Parathyroid adenoma (tissue), 2 donors: ENCODE data around the gene PIAS1.
"Not testable (repeated sequence)": the region's sequence is repeated elsewhere in the genome, so short reads cannot be mapped to it uniquely, and the experiment has no call there.

Source experiments
- H2AFZ ChIP-seq: fragments of 300-600 bp; sonication (generic); one replicate; pipeline ENCODE4 v1.7.0; 2017; ENCODE audit warnings: antibody characterized with exemption, mild to moderate bottlenecking
- H3K27ac ChIP-seq: fragments of 300-600 bp; sonication (generic); one replicate; pipeline ENCODE4 v1.7.0; 2017
- H3K27me3 ChIP-seq: fragments of 300-600 bp; sonication (generic); one replicate; pipeline ENCODE4 v1.7.0; 2017; ENCODE audit warnings: low read length; ENCODE audit not compliant: control insufficient read depth, insufficient read depth
- H3K36me3 ChIP-seq: fragments of 300-600 bp; sonication (generic); one replicate; pipeline ENCODE4 v1.7.0; 2017; ENCODE audit warnings: low read length; ENCODE audit not compliant: control insufficient read depth, insufficient read depth
- H3K4me1 ChIP-seq: fragments of 300-600 bp; sonication (generic); one replicate; pipeline ENCODE4 v1.7.0; 2017; ENCODE audit warnings: control low read depth
- H3K4me2 ChIP-seq: fragments of 300-600 bp; sonication (generic); one replicate; pipeline ENCODE4 v1.7.0; 2017; ENCODE audit warnings: low read length
- H3K4me3 ChIP-seq: fragments of 300-600 bp; sonication (generic); one replicate; pipeline ENCODE4 v1.7.0; 2017; ENCODE audit warnings: low read depth, low read length
- H3K79me2 ChIP-seq: fragments of 300-600 bp; sonication (generic); one replicate; pipeline ENCODE4 v1.7.0; 2017; ENCODE audit warnings: control low read depth
- H3K9ac ChIP-seq: fragments of 300-600 bp; sonication (generic); one replicate; pipeline ENCODE4 v1.7.0; 2017; ENCODE audit warnings: mild to moderate bottlenecking
- H3K9me3 ChIP-seq: fragments of 300-600 bp; sonication (generic); one replicate; pipeline ENCODE4 v1.7.0; 2017; ENCODE audit warnings: low read length; ENCODE audit not compliant: control insufficient read depth
- TF ChIP-seq, protein P1 (sequence below): fragments of 300-600 bp; sonication (generic); IDR thresholded peaks from one replicate; pipeline ENCODE4 v1.7.0; 2017; ENCODE audit warnings: antibody characterized with exemption, mild to moderate bottlenecking
- donor health status: primary hyperparathyroidism.

PIAS1 gene

GRCh38 chr15:68056097-68056865 lies 2.2 kb downstream of the PIAS1 start:
- Histone ChIP-seq H3K9me3 (no peaks in the 10 kb centered on the region), H3K27me3 (no peaks in the 10 kb centered on the region), H3K36me3 (no peaks in the 10 kb centered on the region), H3K4me1 (no peaks in the 10 kb centered on the region), H3K4me2 (peak overlapping the region; percentile 26), H3K27ac (no peak overlapping the region), H3K4me3 (no peak overlapping the region), H3K9ac (no peak overlapping the region), H3K79me2 (peaks cover 21% of the 10 kb centered on the region), H2AFZ (no peak overlapping the region)
- TF ChIP-seq, protein P1, sequence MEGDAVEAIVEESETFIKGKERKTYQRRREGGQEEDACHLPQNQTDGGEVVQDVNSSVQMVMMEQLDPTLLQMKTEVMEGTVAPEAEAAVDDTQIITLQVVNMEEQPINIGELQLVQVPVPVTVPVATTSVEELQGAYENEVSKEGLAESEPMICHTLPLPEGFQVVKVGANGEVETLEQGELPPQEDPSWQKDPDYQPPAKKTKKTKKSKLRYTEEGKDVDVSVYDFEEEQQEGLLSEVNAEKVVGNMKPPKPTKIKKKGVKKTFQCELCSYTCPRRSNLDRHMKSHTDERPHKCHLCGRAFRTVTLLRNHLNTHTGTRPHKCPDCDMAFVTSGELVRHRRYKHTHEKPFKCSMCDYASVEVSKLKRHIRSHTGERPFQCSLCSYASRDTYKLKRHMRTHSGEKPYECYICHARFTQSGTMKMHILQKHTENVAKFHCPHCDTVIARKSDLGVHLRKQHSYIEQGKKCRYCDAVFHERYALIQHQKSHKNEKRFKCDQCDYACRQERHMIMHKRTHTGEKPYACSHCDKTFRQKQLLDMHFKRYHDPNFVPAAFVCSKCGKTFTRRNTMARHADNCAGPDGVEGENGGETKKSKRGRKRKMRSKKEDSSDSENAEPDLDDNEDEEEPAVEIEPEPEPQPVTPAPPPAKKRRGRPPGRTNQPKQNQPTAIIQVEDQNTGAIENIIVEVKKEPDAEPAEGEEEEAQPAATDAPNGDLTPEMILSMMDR, result no peak

- Histone ChIP-seq H3K79me2 (peaks cover 24% of the 10 kb centered on the region), H3K9ac (no peak overlapping the region), H2AFZ (no peak overlapping the region), H3K4me2 (no peak overlapping the region), H3K9me3 (no peaks in the 10 kb centered on the region), H3K36me3 (no peaks in the 10 kb centered on the region), H3K27ac (no peak overlapping the region), H3K4me3 (no peak overlapping the region), H3K4me1 (no peaks in the 10 kb centered on the region), H3K27me3 (no peaks in the 10 kb centered on the region)
- TF ChIP-seq, protein P1, result no peak
Observed at GRCh38 chr15:68057034-68057433, 2.9 kb downstream of the PIAS1 start.

DNA sequence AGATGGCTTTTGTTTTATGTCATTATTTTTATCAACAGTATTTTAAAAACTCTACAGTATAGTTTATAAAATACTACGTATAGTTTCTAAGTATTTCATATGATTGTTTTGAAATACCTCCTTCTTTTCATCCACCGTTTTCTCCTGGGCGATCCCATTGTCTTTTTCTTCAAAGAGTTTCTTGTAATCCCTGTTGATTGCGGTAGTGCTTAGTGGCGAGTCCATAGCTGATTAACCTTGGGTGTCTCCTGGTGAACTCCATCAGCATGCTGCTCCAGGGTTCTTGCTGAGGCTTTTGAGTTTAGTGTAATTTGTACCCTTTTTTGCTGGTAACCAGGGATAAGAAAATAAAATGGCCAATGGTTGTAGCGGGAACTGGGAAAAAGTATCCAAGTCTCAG lies 3.6 kb downstream of the PIAS1 start:
- TF ChIP-seq, protein P1, result no peak
- Histone ChIP-seq H3K27me3 (no peaks in the 10 kb centered on the region), H3K4me1 (no peaks in the 10 kb centered on the region)

DNA sequence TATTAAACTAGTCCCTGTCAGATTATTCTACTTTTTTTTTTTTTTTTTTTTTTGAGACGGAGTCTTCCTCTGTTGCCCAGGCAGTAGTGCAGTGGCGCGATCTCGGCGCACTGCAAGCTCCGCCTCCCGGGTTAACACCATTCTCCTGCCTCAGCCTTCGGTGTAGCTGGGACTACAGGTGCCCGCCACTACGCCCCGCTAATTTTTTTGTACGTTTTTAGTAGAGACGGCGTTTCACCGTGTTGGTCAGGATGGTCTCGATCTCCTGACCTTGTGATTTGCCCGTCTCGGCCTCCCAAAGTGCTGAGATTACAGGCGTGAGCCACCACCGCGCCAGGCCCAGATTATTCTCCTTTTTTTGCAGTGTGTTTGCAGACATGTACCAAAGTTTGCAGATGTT lies 4.9 kb downstream of the PIAS1 start:
- H3K27ac ChIP-seq, H2AFZ ChIP-seq, H3K9ac ChIP-seq, H3K4me1 ChIP-seq, H3K36me3 ChIP-seq, H3K4me3 ChIP-seq, H3K9me3 ChIP-seq, H3K4me2 ChIP-seq, H3K27me3 ChIP-seq: not testable (repeated sequence)
- H3K79me2 ChIP-seq, result peaks cover 24% of the 10 kb centered on the region

More for the DNA sequence above, 3.6 kb downstream of the PIAS1 start:
- Histone ChIP-seq H3K4me2 (no peak overlapping the region), H3K9me3 (no peaks in the 10 kb centered on the region), H2AFZ (no peak overlapping the region), H3K79me2 (peaks cover 24% of the 10 kb centered on the region), H3K36me3 (no peaks in the 10 kb centered on the region), H3K27ac (no peak overlapping the region), H3K9ac (no peak overlapping the region), H3K4me3 (no peak overlapping the region)

- no peak overlapping the region for H3K4me3 ChIP-seq
- H3K27me3 ChIP-seq, result no peaks in the 10 kb centered on the region
- H3K27ac ChIP-seq, result no peak overlapping the region
- no peaks in the 10 kb centered on the region for H3K9me3 ChIP-seq
- no peak overlapping the region for H3K4me2 ChIP-seq
- no peak overlapping the region for H3K9ac ChIP-seq
- no peaks in the 10 kb centered on the region for H3K4me1 ChIP-seq
- H2AFZ ChIP-seq, result no peak overlapping the region
- H3K79me2 ChIP-seq, result peaks cover 24% of the 10 kb centered on the region
- TF ChIP-seq, protein P1, result no peak
- H3K36me3 ChIP-seq, result no peaks in the 10 kb centered on the region
Observed at GRCh38 chr15:68059630-68060029, 5.5 kb downstream of the PIAS1 start.
